B cell (primary cell): ENCODE results near the gene RNF8.

Experiments used
- EZH2 ChIP-seq: IDR thresholded peaks from 2 replicates; pipeline ENCODE4 v1.6.1; 2012; ENCODE audit warnings: borderline replicate concordance, low read depth, mild to moderate bottlenecking, moderate library complexity, low read length; ENCODE audit not compliant: insufficient read depth, poor library complexity, severe bottlenecking
- TF ChIP-seq, protein P1 (sequence below): fragments of 200-600 bp; IDR thresholded peaks from one replicate; pipeline ENCODE4 v1.8.0; 2022; ENCODE audit warnings: antibody characterized with exemption, mild to moderate bottlenecking

DNA sequence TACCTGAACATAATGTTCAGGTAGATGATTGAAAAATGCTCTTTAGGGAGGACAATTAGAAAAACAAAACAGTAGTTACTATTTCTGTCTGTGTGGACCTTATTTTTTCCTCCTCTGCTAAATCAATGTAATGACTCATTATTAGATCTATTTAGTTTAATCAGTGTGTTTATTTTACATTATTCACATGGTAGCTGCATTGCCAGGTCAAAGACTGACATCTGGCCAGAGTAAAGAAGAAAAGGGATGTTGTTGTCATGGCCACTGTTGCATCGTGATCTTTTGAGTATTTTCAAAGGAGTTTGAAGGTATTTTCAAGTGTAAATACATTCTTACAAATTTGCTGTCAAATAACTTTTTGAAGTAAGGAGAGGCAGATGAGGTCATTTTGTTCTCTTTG, 85.1 kb downstream of the RNF8 start:
- TF ChIP-seq, protein P1, sequence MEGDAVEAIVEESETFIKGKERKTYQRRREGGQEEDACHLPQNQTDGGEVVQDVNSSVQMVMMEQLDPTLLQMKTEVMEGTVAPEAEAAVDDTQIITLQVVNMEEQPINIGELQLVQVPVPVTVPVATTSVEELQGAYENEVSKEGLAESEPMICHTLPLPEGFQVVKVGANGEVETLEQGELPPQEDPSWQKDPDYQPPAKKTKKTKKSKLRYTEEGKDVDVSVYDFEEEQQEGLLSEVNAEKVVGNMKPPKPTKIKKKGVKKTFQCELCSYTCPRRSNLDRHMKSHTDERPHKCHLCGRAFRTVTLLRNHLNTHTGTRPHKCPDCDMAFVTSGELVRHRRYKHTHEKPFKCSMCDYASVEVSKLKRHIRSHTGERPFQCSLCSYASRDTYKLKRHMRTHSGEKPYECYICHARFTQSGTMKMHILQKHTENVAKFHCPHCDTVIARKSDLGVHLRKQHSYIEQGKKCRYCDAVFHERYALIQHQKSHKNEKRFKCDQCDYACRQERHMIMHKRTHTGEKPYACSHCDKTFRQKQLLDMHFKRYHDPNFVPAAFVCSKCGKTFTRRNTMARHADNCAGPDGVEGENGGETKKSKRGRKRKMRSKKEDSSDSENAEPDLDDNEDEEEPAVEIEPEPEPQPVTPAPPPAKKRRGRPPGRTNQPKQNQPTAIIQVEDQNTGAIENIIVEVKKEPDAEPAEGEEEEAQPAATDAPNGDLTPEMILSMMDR: no peak
- no peak for TF ChIP-seq EZH2
